ENCODE measurements around the gene MSX1.

MSX1 gene

GRCh38 chr4:4871242-4871572 lies 11.7 kb downstream of the MSX1 start:
- DNase-seq = no peak

DNA sequence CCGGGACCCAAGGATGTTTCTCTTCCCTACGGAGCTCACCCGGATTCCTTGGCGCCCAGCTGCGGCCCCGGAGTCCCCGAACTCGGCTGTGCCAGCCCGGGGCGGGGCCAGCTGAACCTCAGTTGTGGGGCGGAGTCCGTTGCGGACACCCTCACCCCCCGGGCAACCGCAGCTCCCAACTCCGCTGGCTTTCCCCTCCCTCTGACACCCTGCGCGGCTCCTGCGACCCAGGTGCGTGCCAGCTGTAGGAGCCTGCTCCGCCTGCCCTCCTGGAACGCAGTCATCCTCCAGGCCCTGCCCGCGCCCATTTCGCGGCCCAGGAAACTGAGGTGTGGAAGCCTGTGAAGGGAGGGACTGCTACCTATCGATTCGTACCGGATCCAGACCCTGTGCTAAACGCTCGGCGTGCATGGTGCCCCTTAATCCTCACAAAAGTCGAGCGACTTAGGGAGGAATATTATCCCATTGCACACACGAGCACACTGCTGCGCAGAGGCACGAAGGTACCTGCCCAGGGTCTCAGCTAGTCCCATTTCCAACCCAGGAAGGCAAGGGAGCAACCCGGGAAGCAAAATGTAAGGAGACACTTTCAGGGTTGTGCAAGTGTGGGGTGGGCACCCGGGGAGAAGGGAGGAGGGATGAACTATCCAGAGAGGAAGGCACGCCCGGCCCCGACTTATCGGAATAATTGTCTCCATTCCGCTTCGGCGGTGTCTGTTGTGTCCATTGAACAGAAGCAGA lies 12.3 kb downstream of the MSX1 start:
- no peak for DNase-seq

DNA sequence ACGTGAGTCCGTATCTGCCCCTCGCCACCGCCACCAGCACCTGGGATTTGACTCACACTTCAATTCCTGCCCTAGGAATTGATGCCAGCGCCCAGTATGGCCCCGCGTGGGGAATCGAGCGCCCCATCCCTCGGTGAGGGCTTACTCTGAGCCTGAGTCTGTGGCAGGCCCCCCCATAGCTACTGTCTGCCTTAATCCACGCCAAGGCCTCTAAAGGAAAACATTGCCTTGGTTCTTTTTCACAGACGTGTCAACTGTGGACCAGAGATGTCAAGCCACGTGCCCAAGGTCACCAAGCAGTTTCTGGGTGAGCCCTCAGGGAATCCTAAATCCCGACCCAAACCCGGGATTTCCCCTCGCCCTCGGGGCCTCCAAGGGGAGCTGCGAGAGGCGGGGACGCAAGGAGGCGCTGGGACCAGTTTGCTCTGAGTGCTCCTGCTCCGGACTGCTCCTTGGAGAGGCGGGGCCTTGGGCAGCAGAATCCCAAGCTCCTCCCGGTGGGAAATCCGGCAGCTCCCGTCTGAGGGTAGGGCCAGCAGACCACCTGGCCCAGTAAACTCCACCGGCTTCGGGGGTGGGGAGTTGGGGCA lies 12.9 kb downstream of the MSX1 start:
- DNase-seq = no peak

DNA sequence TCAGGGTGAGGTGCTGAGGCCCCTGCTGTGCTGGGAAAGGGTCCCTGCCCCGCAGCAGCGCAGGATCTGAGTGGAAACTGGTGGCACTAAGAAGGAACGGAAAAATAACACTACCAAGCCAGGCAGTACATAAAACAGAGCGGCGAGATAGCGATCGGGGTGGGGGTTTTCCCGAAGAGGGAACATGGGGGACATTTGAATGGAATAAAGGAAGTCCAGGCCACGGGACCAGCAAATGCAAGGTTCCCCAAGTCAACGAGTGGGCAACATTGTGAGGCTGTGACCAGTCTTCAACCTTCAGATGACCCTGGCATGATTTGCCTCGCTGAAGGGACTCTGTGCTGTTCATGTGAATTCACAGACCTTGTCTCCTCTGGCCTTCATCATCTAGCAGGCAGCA lies 13.7 kb downstream of the MSX1 start:
- no peak for DNase-seq

DNA sequence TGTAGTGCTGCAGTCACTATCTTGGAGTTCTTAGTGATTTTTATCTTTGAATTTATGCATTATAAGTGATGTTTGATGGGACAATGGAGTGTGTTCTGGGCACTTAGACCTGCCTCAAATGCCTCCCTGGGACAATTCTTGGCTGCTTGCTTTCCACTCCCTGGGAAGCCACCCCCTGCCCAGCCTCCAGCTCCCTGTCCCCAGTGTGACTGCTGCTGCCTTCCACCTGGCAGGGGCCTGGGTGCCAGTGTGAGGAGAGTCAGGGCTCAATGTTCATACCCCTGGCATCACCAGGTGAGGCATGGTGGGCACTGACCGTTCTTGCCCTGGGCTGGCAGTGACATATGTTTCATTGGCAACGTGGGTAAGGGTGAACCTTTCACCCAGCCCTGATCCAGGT lies 14.8 kb downstream of the MSX1 start:
- DNase-seq = no peak

DNA sequence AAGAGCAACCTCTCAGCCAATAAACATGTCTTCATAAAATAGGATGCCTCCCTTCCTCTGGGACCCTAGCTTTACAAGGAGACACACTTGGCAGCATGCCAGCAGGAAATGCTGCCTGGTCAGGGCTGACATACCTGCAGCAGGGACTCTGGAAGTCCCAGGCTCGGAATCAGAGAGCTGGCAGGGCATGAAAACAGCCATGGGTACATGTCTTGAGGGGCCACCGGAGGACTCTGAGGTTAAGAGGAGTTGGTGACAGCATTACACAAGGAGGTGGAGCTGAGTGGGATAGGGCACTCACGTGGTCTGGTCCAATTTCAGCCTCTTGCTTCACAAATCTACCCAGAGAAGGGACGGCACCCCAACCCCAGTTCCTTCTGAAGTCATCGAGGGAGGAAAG lies 15.7 kb downstream of the MSX1 start:
- no peak for DNase-seq

- no peak for DNase-seq
Measured at GRCh38 chr4:4875611-4876010, 16.1 kb downstream of the MSX1 start.

DNA sequence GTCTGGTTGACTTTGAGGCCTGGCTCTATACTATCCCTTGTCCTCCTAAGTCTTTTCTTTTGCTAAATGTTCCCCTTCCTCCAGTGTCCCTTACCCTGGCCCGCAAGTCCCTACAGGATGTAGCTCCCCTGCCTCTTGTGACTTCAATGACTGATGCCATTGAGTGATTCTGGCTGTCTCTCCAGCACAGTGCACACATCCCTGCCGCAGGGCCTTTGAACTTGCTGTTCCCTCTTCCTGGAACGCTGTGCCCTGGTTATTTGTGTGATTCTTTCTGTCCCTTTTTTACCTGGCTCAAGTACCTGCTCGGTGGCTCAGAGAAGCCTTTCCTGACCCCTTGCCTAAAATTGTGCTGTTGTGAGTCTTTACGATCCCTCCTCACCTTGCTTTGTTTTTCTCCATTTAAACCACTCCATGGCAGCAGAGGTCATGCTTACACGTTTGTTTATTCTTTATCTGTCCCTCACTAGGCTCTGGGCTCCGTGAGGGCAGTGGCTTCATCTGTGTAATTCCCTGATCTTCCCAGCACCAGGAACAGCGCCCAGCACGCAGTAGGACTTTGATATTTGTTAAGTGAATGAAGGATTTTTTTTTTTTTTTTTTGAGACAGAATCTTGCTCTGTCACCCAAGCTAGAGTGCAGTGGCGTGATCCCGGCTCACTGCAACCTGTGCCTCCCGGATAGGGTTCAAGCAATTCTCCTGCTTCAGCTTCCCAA lies 17.6 kb downstream of the MSX1 start:
- DNase-seq = no peak

GRCh38 chr4:4880492-4880891 lies 21.0 kb downstream of the MSX1 start:
- no peak for DNase-seq

- DNase-seq = no peak
Measured at GRCh38 chr4:4881432-4881831, 22.0 kb downstream of the MSX1 start.

DNA sequence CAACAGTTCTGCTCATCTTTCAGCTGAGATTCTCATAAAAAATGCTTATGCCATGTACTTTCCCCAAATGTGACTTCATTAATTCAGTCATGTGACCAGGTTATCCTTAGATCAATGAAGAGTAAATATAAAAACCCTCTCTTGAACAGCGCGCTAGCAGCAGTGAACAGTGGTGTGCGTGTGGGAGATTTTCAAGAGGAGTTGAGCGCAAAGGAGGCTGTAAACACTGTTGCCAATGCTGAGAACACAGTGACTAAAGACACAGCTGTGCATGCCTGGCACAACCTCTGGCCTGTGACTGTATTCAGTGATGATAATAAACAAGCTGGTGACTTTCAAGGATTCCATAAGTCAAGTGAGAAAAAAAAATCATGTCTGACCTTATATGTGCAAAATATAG lies 25.1 kb downstream of the MSX1 start:
- no peak for DNase-seq

DNA sequence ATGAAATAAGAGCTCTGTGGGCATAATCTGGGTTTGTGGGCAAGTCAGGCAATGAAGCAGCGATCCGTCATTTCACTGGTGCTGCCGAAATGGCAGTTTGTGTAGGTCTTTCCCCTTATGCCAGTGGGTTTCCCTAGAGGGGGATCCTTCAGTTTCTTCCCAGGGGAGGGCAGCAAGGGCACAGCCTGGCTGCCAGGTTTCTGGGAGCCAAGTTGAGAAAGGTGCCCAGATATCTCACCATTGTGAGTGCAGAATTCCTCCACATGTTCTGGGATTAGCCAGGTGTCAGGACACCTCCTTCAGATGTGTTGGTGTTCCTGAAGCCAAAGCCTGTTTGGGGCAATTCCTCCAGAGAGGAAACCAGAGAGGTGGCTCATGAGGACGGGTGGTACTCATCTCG lies 28.0 kb downstream of the MSX1 start:
- no peak for DNase-seq

- DNase-seq = no peak
Measured at GRCh38 chr4:4888695-4889094, 29.2 kb downstream of the MSX1 start.

DNA sequence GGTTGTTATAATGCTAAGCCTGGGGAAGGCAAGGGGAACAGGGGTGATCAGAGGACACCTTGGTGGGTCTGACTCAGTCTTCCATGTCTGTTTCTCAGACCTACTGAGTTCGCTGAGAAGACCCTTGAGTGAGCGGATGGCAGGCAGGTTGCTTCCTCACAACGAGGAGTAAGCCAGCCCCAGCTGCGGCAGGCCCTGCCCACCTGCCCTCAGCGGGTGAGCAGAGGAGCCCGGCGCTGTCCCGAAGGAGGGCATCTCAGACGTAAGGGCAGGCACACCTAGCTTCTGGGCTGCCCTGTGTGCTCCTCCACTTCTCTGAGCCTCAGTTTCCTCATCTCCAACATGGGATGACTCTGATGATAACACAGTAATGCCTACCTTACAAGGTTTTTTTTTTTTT lies 30.3 kb downstream of the MSX1 start:
- DNase-seq = no peak

DNA sequence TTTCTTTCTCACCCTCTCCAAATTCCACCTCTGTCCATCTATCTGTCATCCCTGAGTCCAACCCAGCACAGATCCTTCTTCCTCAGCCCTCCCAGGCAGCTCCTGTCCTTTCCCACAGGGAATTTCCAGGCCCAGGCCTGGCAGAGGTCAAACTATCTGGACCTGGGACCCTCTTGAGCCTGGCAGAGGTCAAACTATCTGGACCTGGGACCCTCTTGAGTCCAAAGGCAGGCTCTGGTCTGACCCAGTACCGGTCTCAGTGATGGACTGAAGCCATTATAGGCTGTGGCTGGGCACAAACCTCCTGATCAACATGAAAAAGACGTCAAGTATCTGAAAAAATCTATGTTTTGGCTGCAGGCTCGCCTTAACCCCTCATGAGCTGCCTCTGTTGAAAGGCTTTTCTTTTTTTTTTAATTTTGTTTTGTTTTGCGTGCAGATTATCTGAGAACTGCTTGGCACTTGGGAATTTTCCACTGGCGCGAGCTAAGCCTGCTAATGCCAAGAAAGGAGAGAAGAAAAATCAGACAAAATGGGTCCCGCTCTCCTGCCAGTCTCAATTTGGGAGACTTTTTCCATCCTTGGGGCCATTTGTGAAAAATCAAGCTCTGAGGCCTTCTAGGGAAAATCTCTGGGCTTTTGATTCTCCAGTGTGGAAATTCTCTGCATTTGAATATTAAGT lies 31.2 kb downstream of the MSX1 start:
- no peak for DNase-seq

DNA sequence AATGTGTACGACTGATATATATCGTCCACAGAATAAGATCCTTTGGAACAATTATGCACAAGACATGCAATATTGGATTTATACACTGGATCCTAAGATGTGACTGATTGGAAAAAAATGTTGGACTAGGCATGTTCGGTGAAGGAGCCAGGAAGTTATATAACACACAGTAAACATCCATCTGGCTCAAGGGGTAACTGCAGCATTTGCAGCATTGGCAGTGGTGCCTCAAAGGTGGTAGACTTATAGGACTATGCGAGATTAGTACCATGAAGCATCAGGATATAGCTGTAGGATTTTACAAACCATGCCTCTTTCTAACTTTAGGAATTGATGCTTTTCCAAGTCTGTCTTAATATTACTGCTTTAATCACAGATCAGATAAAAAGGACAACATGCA lies 34.3 kb downstream of the MSX1 start:
- DNase-seq = no peak

- DNase-seq = no peak
Measured at GRCh38 chr4:4899202-4899925, 39.9 kb downstream of the MSX1 start.

- no peak for DNase-seq
Measured at GRCh38 chr4:4901877-4902276, 42.4 kb downstream of the MSX1 start.

DNA sequence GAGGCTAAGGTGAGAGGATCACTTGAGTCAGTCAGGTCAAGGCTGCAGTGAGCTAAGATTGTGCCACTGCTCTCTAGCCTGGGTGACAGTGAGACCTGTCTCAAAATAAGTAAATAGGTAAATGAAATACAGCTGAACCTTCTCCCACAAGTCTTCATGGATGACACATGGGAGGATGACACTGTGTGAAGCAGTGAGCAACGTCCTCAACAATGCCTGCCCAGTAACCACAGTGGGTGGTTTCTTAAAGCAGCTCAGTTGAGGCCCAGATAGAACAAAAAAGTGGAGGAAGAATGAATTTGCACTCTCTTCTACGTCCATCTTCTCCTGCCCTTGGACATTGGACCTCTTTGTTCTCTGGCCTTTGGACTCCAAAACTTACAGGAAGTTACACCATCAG lies 52.7 kb downstream of the MSX1 start:
- no peak for DNase-seq

DNA sequence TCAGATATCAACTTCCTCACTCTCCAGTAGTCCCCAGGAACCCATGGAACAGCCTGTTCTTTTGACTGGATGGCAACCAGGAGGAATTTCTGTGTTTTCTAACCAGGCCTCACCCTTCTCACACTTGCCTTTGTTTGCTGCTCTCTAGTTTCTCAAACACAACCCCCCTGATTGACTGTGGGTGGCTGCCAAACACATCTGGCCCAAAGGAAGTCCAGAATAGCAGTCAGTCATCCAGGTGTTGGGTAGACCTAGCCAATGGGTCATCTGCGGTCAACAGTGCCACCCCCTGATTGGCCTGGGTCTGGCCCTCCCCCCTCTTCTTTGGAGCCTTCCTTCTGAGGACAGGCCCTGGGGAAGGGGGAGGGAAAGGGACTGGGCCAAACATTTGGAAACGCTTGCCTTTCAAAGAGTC lies 53.7 kb downstream of the MSX1 start:
- no peak for DNase-seq
